ENCODE measurements around the gene KIF27.

Gene KIF27

GRCh38 chr9:83800236-83801033 is 120.8 kb downstream of the KIF27 start:
- DNase-seq = no peak

GRCh38 chr9:83794051-83794450 is 127.2 kb downstream of the KIF27 start:
- no peak for DNase-seq

GRCh38 chr9:83792746-83793145 is 128.5 kb downstream of the KIF27 start:
- no peak for DNase-seq
